Astrocyte of the cerebellum (primary cell): Measurements from ENCODE around the gene CCNYL1.

Experiments
- DNase-seq: peaks from one replicate; pipeline ENCODE4 v3.0.0-alpha.2; 2011; ENCODE audit warnings: low read depth
- H3K4me3 ChIP-seq: 2 replicates; pipeline ENCODE4 v1.5.1; 2011; ENCODE audit warnings: mild to moderate bottlenecking, low read depth, low read length, moderate library complexity
- CTCF ChIP-seq: IDR thresholded peaks from 2 replicates; pipeline ENCODE4 v1.5.1; 2012; ENCODE audit warnings: low read length, low read depth, moderate library complexity, mild to moderate bottlenecking; ENCODE audit errors: missing control alignments
- in situ Hi-C: cut with HindIII; loops from 2 replicates; pipeline ENCODE4 v1.10.0; 2017; ENCODE audit warnings: low sequenced_read_pairs

Gene CCNYL1

GRCh38 chr2:207777124-207777523 is 65.7 kb downstream of the CCNYL1 start:
- no peak for TF ChIP-seq CTCF
- in situ Hi-C loops, result no loop called here
- no peak overlapping the region for H3K4me3 ChIP-seq
- no peak for DNase-seq

GRCh38 chr2:207778298-207778882 is 67.0 kb downstream of the CCNYL1 start:
- TF ChIP-seq CTCF, result no peak
- no peak for DNase-seq
- in situ Hi-C loops, result no loop called here
- no peak overlapping the region for H3K4me3 ChIP-seq

- TF ChIP-seq CTCF, result no peak
- no peak overlapping the region for H3K4me3 ChIP-seq
- in situ Hi-C loops, result no loop called here
- DNase-seq, result no peak
Observed at GRCh38 chr2:207779523-207779922, 68.1 kb downstream of the CCNYL1 start.

GRCh38 chr2:207782238-207783030 is 71.0 kb downstream of the CCNYL1 start:
- in situ Hi-C loops, result no loop called here
- TF ChIP-seq CTCF, result no peak
- no peak overlapping the region for H3K4me3 ChIP-seq
- no peak for DNase-seq

GRCh38 chr2:207783514-207783913 is 72.1 kb downstream of the CCNYL1 start:
- no peak for DNase-seq
- in situ Hi-C loops, result no loop called here
- TF ChIP-seq CTCF, result no peak
- no peak overlapping the region for H3K4me3 ChIP-seq

GRCh38 chr2:207784898-207785297 is 73.5 kb downstream of the CCNYL1 start:
- TF ChIP-seq CTCF, result no peak
- DNase-seq, result no peak
- H3K4me3 ChIP-seq, result no peak overlapping the region
- in situ Hi-C loops, result no loop called here
